ENCODE data around the gene SP1. TPM values are rescaled to one million over a fixed set of nuclear protein-coding genes. Genes with fewer than 3 reads are reported as not detected.

SP1 gene
- total and polyA plus RNA-seq, 3 donors from 2014 or later: 58.6 to 86.0 (median 75.4) TPM

- H3K27ac ChIP-seq: no peak overlapping the region
- H3K4me3 ChIP-seq: no peak overlapping the region
- 74 to 76% methylated on average over 7 of the region's 7 CpGs for WGBS, 2 donors
- no peaks in the 10 kb centered on the region for H3K36me3 ChIP-seq (ENCODE audit: low read depth, missing control alignments)
- no peaks in the 10 kb centered on the region for H3K4me1 ChIP-seq
- no peaks in the 10 kb centered on the region for H3K27me3 ChIP-seq
- TF ChIP-seq POLR2A (IDR thresholded peaks at IDR 0.05): no peak
- no peak for TF ChIP-seq CTCF (IDR thresholded peaks at IDR 0.05)
- intact Hi-C loops (cut with DNase I; ENCODE audit: low total_unique reads): no loop called here
- DNase-seq: no peak
- no peaks in the 10 kb centered on the region for H3K9me3 ChIP-seq
These were observed 46.1 kb upstream of the SP1 start for GRCh38 chr12:53333845-53334244.

- no peak for DNase-seq
- H3K27me3 ChIP-seq: no peaks in the 10 kb centered on the region
- intact Hi-C loops (cut with DNase I; ENCODE audit: low total_unique reads): no loop called here
- 86% methylated on average over 8 of the region's 8 CpGs for WGBS, 2 donors
- H3K4me3 ChIP-seq: no peak overlapping the region
- TF ChIP-seq POLR2A (IDR thresholded peaks at IDR 0.05) (no peak), CTCF (IDR thresholded peaks at IDR 0.05) (no peak)
- H3K4me1 ChIP-seq: no peaks in the 10 kb centered on the region
- no peaks in the 10 kb centered on the region for H3K9me3 ChIP-seq
- H3K27ac ChIP-seq: no peak overlapping the region
- H3K36me3 ChIP-seq (ENCODE audit: low read depth, missing control alignments): no peaks in the 10 kb centered on the region
These were observed 45.2 kb upstream of the SP1 start for GRCh38 chr12:53334822-53335221.

GRCh38 chr12:53336181-53336681 lies 43.7 kb upstream of the SP1 start, which contains the start of gene SP7:
TSS of gene SP7 (minus strand) at chr12:53336354. CDS start at chr12:53335646, 708 bp downstream.
- DNase-seq: no peak
- intact Hi-C loops (cut with DNase I; ENCODE audit: low total_unique reads): no loop called here
- TF ChIP-seq CTCF (IDR thresholded peaks at IDR 0.05) (no peak), POLR2A (IDR thresholded peaks at IDR 0.05) (no peak)
- H3K36me3 ChIP-seq (ENCODE audit: low read depth, missing control alignments): no peaks in the 10 kb centered on the region
- no peaks in the 10 kb centered on the region for H3K9me3 ChIP-seq
- no peaks in the 10 kb centered on the region for H3K27me3 ChIP-seq
- no peaks in the 10 kb centered on the region for H3K4me1 ChIP-seq
- H3K4me3 ChIP-seq: no peak within 1 kb of the TSS
- no peak within 1 kb of the TSS for H3K27ac ChIP-seq
- 66 to 74% methylated on average over 15 of the region's 15 CpGs for WGBS, 2 donors

GRCh38 chr12:53338017-53338416 lies 42.0 kb upstream of the SP1 start:
- 27 to 34% methylated on average over 11 of the region's 11 CpGs for WGBS, 2 donors
- no peak for TF ChIP-seq POLR2A (IDR thresholded peaks at IDR 0.05)
- no peak for TF ChIP-seq CTCF (IDR thresholded peaks at IDR 0.05)
- Histone ChIP-seq H3K27ac (no peak overlapping the region), H3K27me3 (no peaks in the 10 kb centered on the region), H3K36me3 (ENCODE audit: low read depth, missing control alignments) (no peaks in the 10 kb centered on the region), H3K4me3 (no peak overlapping the region), H3K4me1 (no peaks in the 10 kb centered on the region), H3K9me3 (no peaks in the 10 kb centered on the region)
- intact Hi-C loops (cut with DNase I; ENCODE audit: low total_unique reads): no loop called here
- no peak for DNase-seq

- Histone ChIP-seq H3K36me3 (ENCODE audit: low read depth, missing control alignments) (no peaks in the 10 kb centered on the region), H3K4me3 (no peak overlapping the region), H3K4me1 (no peaks in the 10 kb centered on the region), H3K27me3 (no peaks in the 10 kb centered on the region), H3K9me3 (no peaks in the 10 kb centered on the region), H3K27ac (no peak overlapping the region)
- intact Hi-C loops (cut with DNase I; ENCODE audit: low total_unique reads): no loop called here
- no peak for TF ChIP-seq CTCF (IDR thresholded peaks at IDR 0.05)
- no peak for TF ChIP-seq POLR2A (IDR thresholded peaks at IDR 0.05)
- DNase-seq: no peak
- 65% methylated on average over 6 of the region's 6 CpGs; no CpG with 5 or more reads in 1 of the 2 donors for WGBS, 2 donors
These were observed 41.1 kb upstream of the SP1 start for GRCh38 chr12:53338916-53339315.

Data from testis (tissue), 3 donors.